ENCODE measurements around the gene HEMGN. TPM values are rescaled to one million over a fixed set of nuclear protein-coding genes. Genes with fewer than 3 reads are reported as not detected.

HEMGN gene
- total and polyA plus RNA-seq, 2 of the 13 experiments (the other 11 are each of a cell fraction or from before 2014, with no cell fraction given) = not detected

- peak; percentile 100 for TF ChIP-seq ATF7 (IDR thresholded peaks at IDR 0.05)
- peak; percentile 100 for TF ChIP-seq ATF7 (CRISPR knock-in tag; IDR thresholded peaks at IDR 0.05)
- TF ChIP-seq RFXAP (CRISPR knock-in tag; IDR thresholded peaks at IDR 0.05; ENCODE audit: borderline replicate concordance) = peak; percentile 91
- TF ChIP-seq, protein P1, sequence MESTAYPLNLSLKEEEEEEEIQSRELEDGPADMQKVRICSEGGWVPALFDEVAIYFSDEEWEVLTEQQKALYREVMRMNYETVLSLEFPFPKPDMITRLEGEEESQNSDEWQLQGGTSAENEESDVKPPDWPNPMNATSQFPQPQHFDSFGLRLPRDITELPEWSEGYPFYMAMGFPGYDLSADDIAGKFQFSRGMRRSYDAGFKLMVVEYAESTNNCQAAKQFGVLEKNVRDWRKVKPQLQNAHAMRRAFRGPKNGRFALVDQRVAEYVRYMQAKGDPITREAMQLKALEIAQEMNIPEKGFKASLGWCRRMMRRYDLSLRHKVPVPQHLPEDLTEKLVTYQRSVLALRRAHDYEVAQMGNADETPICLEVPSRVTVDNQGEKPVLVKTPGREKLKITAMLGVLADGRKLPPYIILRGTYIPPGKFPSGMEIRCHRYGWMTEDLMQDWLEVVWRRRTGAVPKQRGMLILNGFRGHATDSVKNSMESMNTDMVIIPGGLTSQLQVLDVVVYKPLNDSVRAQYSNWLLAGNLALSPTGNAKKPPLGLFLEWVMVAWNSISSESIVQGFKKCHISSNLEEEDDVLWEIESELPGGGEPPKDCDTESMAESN (CRISPR knock-in tag; conservative IDR thresholded peaks at IDR 0.05) = peak; percentile 70
- TF ChIP-seq DDIT3 (CRISPR knock-in tag; IDR thresholded peaks at IDR 0.05) = no peak; the same call in 1 of the 2 replicates
- TF ChIP-seq KDM5A (IDR thresholded peaks at IDR 0.05; ENCODE audit: borderline replicate concordance, low read length) = peak; percentile 99
- TF ChIP-seq, protein P2, sequence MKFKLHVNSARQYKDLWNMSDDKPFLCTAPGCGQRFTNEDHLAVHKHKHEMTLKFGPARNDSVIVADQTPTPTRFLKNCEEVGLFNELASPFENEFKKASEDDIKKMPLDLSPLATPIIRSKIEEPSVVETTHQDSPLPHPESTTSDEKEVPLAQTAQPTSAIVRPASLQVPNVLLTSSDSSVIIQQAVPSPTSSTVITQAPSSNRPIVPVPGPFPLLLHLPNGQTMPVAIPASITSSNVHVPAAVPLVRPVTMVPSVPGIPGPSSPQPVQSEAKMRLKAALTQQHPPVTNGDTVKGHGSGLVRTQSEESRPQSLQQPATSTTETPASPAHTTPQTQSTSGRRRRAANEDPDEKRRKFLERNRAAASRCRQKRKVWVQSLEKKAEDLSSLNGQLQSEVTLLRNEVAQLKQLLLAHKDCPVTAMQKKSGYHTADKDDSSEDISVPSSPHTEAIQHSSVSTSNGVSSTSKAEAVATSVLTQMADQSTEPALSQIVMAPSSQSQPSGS (CRISPR knock-in tag; IDR thresholded peaks at IDR 0.05) = peak; percentile 100
- TF ChIP-seq ATF4 (CRISPR knock-in tag; IDR thresholded peaks at IDR 0.05) = peak in 1 of 2 experiments; percentile 65; a peak in 2 of 4 replicates
- peak; percentile 78 for TF ChIP-seq NKX3-1 (CRISPR knock-in tag; IDR thresholded peaks at IDR 0.05)
- no peak for TF ChIP-seq AKAP8 (CRISPR knock-in tag; IDR thresholded peaks at IDR 0.05)
- TF ChIP-seq ZKSCAN1 (IDR thresholded peaks at IDR 0.05; ENCODE audit: low read length) = no peak
- no peak for TF ChIP-seq NR1H2 (CRISPR knock-in tag; IDR thresholded peaks at IDR 0.05; ENCODE audit: borderline replicate concordance, low read depth)
- TF ChIP-seq, protein P3, sequence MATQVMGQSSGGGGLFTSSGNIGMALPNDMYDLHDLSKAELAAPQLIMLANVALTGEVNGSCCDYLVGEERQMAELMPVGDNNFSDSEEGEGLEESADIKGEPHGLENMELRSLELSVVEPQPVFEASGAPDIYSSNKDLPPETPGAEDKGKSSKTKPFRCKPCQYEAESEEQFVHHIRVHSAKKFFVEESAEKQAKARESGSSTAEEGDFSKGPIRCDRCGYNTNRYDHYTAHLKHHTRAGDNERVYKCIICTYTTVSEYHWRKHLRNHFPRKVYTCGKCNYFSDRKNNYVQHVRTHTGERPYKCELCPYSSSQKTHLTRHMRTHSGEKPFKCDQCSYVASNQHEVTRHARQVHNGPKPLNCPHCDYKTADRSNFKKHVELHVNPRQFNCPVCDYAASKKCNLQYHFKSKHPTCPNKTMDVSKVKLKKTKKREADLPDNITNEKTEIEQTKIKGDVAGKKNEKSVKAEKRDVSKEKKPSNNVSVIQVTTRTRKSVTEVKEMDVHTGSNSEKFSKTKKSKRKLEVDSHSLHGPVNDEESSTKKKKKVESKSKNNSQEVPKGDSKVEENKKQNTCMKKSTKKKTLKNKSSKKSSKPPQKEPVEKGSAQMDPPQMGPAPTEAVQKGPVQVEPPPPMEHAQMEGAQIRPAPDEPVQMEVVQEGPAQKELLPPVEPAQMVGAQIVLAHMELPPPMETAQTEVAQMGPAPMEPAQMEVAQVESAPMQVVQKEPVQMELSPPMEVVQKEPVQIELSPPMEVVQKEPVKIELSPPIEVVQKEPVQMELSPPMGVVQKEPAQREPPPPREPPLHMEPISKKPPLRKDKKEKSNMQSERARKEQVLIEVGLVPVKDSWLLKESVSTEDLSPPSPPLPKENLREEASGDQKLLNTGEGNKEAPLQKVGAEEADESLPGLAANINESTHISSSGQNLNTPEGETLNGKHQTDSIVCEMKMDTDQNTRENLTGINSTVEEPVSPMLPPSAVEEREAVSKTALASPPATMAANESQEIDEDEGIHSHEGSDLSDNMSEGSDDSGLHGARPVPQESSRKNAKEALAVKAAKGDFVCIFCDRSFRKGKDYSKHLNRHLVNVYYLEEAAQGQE (IDR thresholded peaks at IDR 0.05; ENCODE audit: borderline replicate concordance in 1 of 2, low read depth in 1 of 2, low read length in 2 of 2) = peak in 1 of 2 experiments; percentile 49; a peak in 1 of 4 replicates
Measured at GRCh38 chr9:97921959-97922724, 15.8 kb downstream of the HEMGN start, which contains the start of gene TRMO (continued).
